Kidney glomerular epithelial cell (primary cell): Measurements from ENCODE around the gene URB1.
"Not testable (repeated sequence)": the region's sequence is repeated elsewhere in the genome, so short reads cannot be mapped to it uniquely, and the experiment has no call there.

Source experiments
- DNase-seq: peaks from one replicate; lab custom pipeline; 2025; lab: John Stamatoyannopoulos, UW

URB1 gene

DNA sequence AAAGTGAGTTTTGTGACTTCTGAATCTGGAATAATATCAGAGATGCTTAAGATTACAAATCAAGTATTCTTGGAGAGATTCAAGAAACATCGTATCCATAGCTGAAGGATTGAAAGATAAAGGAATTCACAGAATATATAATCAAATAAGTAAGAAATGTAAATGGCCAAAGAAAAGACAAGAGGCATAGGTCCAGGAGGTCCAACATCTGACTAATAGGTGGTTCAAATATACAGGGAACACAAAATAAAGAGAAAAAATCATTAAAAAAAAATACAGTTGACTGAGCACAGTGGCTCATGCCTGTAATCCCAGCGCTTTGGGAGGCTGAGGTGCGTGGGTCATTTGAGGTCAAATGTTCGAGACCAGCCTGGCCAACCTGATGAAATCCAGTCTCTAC lies 107.3 kb downstream of the URB1 start:
- no peak for DNase-seq

DNA sequence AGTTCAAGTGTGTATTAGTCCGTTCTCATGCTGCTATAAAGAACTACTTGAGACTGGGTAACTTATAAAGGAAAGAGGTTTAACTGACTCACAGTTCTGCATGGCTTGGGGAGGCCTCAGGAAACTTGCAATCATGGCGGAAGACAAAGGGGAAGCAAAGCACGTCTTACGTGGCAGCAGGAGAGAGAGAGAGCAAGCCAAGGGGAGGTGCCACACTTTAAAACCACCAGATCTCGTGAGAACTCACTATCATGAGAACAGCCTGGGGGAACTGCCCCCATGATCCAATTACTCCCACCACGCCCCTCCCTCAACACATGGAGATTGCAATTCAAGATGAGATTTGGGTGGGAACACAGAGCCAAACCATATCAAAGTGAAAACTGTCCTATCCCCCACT lies 109.8 kb downstream of the URB1 start:
- no peak for DNase-seq

DNA sequence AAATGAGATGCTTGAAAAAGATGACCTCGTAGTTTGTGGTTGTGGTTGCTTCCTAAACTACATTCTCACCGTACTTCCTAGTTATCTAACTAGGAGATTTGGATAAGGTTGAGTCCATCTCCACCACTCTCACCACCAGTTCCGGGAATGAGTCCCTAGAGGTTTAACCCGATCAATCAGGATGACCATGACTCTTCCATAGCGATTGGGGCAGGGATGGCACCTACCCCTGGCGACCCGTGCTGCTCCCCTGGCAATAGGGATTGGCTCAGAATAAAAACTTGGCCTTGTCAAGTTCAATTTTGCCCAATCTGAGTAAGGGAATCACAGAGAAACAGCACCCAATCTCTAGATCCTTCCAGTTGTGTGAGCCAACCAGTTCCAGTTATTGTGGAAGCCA lies 111.3 kb downstream of the URB1 start:
- no peak for DNase-seq

- no peak for DNase-seq
Measured at GRCh38 chr21:32279377-32279680, 113.5 kb downstream of the URB1 start.

- peak; percentile 98 for DNase-seq
Measured at GRCh38 chr21:32278518-32279376, 114.1 kb downstream of the URB1 start, which contains the start of gene MIS18A. Gene MIS18A (minus strand): TSS chr21:32279049. CDS start chr21:32279014, 35 bp downstream.

DNA sequence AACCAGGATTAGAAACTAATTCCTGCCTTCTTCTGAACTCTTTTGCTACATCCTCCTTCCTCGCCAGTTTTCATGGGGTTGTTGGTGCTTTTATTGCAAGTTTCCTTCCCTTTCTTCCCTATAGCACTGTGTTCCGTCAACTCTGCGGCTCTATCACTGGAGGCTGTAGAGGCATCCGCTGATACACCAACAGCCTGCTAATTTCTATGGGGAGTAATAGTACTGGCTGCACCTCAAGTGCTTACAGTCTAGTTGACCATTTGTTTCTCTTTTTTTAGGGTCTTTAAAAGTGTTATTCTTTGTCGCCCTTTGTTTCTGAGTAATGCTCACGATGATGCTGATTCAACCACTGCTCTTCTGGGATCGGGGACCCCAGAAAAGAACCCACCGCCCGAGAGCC lies 114.7 kb downstream of the URB1 start:
- DNase-seq, result no peak

DNA sequence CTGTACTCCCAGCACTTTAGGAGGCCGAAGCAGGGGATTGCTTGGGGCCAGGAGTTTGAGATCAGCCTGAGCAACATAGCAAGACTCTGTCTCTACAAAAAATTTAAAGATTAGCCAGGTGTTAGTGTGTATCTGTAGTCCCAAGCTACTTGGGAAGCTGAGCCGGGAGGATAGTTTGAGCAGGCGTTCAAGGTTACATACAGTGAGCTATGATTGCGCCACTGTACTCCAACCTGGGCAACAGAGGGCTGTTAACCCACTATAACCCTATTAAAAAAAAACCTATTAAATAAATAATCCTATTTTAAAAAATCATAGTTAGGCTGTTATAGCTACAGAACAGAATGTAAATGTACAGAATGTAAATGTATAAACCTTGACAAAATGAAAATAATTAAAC lies 116.1 kb downstream of the URB1 start:
- DNase-seq, result no peak

DNA sequence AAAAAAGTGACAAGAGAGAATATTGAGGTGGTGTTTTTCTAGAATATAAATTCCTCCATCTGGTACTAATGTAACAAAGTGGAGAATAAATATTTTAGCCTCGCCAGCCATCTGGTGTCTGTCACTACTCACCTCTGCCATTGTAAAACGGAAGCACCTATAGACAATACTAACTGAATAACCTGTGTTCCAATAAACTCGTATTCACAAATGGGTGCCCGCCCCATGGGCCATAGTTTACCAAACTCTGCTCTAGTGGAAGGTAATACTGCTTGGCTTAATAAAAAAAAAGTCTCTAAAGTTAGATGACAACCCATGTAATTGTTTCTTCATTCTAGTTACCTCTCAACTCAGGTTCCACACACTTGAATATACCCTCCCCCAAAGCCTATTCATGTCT lies 122.1 kb downstream of the URB1 start:
- DNase-seq, result no peak

GRCh38 chr21:32265321-32265720 lies 127.5 kb downstream of the URB1 start:
- not testable (repeated sequence) for DNase-seq

- no peak for DNase-seq
Measured at GRCh38 chr21:32261929-32262328, 130.9 kb downstream of the URB1 start.
